HG02642 (cell line): ENCODE data around the gene CAMK2B.
"Not testable (repeated sequence)": the region's sequence is repeated elsewhere in the genome, so short reads cannot be mapped to it uniquely, and the experiment has no call there.

Experiments used
- ATAC-seq: cut with Tn5 transposase; IDR thresholded peaks from one replicate; pipeline ENCODE4 v1.9.1; 2021; ENCODE audit warnings: mild to moderate bottlenecking; ENCODE audit not compliant: unreplicated experiment, poor library complexity

Gene CAMK2B

DNA sequence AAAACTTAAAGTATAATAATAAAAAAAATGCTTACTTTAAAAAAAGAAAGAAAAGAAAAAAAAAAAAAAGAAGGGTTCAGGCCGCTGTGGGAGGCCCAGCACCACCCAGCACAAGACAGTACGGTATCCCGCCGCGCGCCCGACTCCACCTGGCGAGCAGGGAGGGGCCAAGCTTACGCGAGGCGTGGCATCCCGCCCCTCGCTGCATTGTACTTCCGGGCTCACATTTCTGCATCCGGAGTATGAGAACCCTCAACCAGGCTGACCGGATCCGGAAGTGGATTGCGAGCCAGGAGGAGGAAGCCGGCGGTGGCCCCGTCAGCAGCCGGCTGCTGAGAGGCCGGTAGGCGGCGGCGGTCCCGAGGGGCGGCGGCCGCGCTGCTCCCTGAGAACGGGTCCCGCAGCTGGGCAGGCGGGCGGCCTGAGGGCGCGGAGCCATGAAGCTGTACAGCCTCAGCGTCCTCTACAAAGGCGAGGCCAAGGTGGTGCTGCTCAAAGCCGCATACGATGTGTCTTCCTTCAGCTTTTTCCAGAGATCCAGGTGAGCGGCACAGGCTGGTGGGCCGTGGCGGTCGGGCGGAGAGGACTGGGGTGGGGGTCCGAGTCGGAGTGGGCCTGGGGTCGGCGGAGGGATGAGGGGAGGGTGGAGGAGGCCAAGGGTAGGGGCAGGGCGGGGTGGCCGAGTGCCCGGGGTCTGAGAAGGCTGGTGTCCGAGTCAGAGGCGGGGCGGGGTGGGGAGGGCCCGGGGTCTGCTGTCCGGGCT is 124.5 kb downstream of the CAMK2B start, which contains the start of gene YKT6:
Gene YKT6 (plus strand): TSS at position 280 of the 763 bp plus-strand sequence. CDS start 158 bp downstream, at position 438.
- ATAC-seq = peak; percentile 99

DNA sequence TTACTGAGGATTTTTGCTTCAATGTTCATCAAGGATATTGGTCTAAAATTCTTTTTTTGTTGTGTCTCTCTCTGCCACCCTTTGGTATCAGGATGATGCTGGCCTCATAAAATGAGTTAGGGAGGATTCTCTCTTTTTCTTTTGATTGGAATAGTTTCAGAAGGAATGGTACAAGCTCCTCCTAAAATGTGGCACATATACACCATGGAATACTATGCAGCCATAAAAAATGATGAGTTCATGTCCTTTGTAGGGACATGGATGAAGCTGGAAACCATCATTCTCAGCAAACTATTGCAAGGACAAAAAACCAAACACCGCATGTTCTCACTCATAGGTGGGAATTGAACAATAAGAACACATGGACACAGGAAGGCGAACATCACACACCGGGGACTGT is 125.2 kb downstream of the CAMK2B start:
- ATAC-seq = not testable (repeated sequence)

DNA sequence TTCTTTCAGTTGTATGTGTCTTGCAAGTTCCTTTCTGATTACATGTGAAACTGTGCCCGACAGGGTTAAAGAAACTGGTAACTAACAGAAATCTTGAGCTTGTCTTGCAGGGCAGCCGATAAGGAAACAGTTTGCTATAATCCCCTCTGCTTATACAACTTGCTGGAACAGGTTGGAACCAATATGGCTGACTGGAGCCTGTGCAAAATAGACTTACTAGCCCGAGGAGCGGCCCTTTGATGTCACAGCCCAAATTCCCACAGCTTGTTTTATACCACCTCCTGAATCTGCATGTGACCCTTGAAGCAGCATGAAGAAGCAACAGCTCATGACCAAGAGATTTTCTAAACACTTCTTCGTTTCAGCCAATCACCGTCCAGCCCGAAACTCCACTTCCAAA is 127.9 kb downstream of the CAMK2B start:
- ATAC-seq = no peak

DNA sequence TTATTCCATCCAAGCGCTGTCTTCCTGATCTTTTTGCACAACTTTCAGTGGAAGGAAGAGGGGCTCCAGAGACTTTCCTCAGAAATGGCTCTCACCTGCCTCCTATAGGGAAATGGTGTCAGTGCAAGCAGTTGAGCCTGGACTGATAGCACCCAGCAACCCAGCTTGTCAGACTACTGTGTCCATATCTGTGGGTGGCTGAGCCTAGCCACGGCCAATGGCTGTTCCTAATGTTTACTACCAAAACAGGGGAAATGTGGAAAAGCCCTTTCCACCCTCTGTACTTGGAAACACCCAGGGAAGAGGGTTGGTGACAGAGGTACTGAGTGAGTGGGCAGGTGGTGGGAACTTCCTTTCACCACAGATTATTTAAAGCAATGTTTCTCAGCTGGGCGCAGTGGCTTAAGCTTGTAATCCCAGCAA is 128.9 kb downstream of the CAMK2B start:
- no peak for ATAC-seq

DNA sequence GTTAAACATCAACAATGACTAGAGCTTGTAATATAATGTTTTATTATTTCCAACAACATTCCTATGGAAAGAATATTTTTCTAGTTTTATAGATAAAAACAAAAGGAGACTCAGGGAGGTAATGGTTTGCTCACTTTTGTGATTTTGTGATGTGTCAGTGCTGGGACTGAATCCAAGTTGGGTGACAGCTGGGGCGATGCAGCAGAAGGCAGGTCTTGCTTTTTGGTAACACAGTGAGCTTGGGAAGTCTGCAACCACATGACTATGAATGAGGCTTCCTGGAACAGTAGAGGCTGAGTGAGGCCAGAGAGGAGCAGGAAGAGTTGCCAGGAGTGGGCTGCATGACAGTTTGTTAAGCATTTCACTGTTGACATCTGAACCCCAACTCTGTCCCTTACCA is 129.5 kb downstream of the CAMK2B start:
- ATAC-seq = no peak

DNA sequence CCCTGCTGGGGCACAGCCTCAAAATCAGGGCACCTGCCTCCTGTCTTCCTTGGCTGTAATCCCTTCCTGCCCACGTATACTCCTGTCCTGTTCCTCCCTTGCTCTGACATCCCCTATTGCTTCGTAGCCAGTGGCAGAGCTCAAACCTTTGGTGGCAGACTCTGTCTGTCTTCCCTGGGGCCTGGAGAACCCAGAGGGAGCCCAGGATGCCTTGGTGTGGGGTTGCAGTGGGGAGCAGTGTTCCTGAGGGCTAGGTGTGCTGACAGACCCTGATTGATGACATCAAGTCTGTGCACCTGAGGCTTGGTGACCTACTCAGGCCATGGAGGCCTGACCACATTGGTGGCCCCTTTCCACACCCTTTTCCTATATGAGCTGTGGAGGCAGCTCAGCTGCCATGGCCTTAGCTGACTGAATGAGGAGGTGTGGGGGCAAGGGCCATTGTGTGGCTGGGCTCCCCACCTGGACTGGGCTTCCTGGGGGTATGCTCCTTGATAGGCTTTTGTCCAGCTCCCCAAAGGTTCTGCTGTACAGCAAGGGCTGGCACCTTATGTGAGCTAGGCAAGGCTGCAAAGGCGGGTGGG is 130.7 kb downstream of the CAMK2B start:
- no peak for ATAC-seq

DNA sequence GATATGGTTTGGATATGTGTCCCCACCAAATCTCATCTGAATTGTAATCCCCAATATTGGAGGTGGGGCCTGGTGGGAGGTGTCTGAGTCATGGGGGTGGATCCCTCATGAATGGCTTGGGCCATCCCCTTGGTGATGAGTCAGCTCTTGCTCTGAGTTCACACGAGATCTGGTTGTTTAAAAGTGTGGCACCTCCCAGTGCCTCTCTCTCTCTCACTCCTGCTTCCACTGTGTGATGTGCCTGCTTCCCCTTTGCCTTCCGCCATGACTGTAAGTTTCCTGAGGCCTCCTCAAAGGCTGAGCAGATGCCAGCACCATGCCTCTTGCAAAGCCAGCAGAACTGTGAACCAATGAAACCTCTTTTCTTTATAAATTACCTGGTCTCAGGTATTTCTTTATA is 131.3 kb downstream of the CAMK2B start:
- ATAC-seq = no peak

DNA sequence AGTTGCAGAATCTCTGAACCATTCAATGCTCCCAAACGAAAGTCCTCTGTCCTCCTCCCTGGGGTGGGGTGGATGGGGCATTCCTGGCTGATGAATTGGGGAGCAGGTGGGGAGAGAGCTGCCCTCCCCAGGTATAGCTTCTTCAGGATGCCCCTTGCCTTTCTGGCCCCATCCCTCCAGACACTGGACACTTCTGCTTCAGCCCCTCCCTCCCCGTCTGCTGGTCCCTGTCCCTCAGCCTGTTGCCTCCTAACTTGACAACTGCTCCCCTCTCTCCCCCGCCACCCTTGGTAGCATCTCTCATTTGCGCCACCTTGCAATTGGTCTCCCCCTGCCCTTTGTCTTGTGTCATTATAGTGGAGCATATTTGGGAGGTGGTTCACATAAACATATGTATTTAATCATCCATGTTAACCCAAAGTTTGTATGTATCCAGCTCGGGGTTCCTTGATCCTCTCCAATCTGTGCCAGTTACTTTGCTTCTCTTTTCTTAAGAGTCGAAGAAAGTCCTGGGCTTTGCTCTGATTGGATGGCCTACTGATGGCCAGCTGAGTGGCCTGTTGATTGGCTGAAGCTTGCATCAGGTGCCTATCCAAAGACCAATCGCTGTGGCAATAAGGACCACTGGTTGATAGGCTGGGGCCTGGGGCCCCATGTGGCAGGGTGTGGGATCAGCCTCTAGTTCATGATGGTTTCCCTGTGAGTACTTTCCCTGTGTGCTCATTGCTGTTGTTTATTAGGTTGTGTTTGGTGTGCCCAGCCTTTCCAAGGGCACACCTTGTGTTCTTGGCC is 132.2 kb downstream of the CAMK2B start:
- ATAC-seq = no peak

DNA sequence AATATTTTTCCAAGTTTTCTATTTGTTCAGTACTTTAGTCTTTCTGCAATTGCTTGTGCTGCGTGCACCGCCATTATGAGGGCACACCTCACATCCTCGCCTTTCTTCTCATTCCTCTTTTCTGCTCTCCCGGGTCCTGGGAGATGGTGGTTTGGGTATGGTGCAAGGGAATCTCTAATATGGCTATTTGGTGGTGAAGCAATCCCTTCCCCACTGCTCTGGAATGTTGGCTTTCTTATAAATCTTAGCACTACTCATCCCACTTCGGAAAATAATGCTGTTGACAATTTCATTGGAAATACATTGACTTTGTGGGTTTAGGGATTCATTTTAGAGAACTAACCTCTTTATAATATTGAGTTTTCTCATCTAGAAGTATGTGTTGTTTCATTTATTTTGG is 134.2 kb downstream of the CAMK2B start:
- ATAC-seq = no peak

DNA sequence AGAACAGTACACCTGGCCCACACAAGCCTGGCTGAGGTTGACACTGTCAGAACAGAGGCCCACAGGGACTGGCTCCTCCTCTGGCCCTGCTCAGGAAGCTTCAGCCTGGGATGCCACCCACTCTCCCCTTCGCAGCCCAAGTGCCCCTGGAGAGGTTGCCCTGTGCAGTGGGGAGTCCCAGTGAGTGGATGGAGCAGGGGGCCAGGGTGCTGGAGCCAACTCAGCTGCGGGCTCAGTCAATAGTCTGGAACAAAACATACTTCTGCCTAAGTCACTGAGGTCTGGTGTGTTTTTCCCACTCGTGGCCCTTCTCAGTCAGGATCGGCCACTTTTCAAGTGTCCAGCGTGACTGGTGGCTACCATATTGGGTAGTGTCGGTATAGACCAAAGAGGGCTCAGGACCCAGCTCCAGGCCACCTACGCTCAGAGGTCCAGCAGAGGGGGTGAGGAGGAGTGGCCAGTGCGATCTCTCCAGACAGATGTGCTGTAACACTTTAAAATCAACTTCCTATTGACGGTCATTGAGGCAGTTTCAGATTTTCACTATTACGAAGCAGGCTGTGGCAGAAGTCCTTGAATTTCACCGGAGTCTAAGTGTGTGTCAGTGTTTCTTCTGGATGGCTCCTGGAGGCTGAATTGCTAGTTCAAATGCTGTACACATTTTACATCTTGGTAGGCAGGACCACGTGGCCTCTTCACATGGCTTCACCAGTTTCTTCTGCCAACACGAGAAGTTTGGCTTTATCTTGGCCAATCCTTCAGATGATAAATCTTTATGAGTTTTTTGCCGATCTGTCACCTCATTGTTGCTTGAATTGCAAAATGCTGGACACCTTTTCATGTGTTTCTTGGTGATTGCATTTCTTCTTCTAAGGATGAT is 135.2 kb downstream of the CAMK2B start:
- ATAC-seq = no peak

DNA sequence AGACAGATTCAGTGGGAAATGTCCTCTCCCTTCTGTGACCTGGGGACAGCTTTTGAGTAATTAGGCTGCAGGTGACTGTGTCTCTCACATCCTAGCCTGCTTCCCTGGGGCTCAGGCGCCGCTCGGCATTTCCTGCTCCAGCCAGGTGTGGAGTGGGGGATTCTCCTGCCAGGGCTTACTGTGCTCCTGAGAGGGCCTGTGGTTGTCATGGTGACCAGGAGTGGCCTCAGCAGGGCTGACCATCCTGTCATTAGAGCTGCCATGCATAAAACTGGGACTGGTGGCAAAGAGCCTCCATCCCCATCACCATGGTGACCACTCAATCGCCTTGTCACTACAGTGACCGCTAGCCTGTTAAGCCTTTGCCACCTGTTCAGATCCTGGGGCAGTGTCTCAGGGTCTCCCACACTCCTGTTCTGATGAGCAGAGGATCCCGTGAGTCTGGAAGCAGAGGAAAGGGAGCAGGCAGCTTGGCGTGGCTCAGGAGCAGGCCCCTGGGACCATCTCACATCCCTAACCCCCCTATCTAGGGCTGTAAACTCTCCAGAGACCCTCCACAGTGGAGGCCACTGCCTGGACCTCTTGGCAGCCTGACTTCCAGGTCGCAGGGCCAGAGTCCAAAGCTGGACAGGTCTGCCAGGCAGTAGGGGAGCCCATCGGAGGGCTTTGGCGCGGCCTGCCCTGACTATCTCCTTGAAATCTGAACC is 136.0 kb downstream of the CAMK2B start, which contains the start of gene GCK:
Gene GCK (minus strand): TSS at position 154 of the 707 bp plus-strand sequence. CDS start 486 bp downstream, outside the sequence.
- ATAC-seq = no peak

DNA sequence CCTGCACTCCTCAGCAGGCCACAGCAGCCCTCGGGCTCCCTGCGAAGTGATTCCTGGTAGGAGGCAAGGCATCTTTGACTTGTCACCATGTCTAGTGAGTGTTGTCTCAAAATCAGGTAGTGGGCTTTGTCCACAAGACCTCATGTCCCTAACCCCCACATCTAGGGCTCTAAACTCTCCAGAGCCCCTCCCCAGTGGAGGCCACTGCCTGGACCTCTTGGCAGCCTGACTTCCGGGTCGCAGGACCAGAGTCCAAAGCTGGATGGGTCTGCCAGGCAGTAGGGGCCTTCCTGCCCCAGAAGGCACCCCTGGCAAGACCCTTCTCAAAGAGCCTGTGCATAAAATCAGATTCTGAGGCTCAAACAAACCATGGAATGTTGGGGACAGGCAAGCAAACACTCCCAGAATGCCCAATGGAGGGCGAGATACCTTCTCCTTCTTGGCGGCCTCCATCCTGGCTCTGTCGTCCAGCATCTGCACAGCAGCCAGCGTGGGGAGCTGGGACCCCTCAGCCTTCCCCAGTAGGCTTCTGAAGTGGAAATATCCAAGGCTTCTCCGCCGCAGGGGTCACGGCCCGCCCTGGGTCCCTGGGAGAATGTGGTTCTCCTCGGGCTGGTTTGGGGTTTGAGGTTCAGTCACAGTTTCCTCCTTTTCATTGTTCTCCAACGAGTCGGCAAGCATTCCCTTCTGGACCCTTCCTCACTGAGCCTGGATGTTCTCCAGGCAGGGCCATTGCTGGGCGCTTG is 136.7 kb downstream of the CAMK2B start:
- ATAC-seq = no peak

DNA sequence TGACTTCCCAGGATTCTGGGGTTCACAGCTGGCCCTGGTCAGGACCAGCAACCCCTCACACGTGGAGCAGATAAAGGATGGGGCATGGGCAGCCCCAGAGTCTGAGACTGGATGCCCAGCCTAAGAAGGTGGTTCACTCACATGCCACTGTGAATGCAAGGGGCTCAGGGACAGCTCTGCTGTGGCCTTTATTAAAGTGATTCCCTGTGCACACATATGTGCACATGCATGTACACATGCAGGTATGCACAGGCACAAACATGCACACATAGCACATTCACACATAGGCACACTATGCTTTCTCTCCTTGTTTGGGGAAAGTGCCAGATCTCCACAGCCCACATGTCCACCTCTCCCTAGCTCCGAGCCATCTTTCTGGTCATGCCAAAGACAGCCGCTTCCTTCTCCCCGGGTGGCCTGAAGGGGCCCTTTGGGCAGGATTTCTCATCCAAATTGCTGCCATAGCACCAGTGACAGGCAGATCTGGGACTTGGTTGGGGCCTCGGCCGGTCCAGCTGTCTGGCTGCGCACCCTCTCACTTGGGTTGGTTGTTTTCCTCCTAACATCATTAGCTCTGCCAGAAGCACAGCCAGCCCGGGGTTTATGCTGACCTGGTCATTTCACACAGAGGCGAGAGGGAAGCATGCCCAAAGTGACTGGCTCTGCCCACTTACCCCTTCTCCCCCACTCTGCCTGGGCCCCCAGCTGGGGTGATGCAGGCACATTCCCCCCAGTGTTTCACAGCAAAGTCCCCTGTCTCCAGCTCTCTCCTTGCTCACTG is 137.6 kb downstream of the CAMK2B start:
- ATAC-seq = no peak

DNA sequence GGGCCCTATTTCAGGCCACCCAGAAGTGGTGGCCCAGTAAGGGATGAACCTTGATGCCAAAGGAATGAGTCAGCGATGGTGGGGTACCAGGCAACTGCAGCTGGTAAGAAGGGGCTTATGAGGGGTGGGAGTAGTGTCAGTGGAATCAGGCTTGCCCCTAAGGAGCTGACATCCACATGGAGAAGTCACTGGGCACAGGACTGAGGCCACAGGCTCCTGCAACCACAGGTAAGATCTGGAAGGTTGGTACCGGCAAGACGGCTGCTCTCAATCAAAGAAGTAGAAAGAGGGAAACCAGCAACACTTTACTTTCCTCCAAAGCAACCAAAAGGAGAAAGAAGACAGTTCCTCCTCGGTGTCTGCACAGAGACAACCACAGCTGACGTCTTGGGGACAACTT is 138.7 kb downstream of the CAMK2B start:
- no peak for ATAC-seq

DNA sequence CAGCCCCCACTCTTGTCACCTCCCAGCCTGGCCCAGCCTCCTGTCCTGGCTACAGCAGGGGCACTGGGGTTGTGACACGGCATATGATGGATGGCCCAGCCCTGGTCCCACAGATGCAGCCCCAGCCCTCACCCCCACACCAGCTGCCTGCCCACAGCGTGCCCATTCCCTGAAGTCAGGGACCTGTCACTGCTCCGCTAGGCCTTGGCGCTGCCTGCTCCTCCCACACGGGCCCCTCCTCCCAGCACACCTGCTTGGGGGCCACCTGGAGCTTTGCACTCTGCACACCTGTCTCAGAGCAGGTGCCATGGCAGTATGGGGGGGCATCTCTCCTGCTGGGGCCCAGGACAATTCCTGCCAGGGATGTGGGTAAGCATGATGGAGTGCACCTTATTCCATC is 139.7 kb downstream of the CAMK2B start:
- no peak for ATAC-seq

DNA sequence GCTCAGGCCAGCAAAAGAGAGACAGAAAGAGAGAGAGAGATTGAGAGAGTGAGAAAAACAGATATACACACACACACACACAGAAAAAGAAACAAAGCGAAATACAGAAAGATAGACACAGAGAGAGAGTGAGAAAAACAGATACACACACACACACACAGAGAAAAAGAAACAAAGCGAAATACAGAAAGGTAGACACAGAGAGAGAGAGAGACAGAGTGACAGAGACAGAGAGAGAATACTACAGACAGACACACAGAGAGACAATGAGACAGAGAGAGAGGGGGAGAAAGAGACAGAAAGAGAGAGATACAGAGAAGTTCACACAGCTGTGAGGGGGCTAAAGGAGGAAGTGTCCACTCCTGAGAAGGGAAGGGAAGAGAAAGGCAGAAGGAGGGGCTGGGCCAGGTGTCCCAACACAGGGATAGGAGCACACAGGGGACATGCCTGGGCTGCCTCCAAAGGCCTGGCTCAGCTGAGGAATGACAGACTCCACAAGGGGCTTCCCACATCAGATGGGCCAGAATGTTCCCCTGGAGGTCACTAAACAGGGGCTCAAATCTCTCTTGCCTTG is 140.4 kb downstream of the CAMK2B start:
- no peak for ATAC-seq

DNA sequence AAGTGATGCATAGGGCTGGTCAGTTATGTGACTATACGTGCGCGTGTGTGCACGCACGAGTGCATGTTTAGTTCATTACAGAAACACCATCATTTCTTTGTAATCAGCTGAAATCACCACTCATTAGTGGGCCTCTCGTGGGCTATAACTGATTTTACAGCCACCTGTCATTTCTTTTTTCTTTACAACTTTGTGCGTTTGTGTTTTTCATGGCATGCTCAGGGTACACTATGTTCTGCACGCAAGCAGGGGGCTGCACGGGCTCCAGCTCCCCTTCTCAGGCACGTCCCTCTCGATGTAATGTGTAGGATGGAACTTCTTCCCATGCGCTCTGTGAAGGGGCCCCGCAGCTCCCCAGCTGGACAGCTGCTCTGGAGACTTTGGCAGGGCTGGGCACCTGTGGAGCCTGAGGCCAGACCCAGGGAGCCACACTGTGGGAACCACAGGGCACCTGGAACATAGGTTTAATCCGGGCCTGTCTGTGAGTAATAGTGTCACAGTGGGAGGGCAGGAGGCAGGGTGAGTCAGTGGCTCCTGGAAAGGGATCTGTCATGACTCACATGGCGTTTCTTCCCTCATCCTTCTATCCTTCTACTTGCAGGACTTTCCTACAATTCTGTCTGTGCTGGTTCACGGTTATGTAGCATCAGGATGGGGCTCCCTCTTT is 141.1 kb downstream of the CAMK2B start:
- no peak for ATAC-seq
